Measurements from ENCODE around the gene KIF26A. TPM values are rescaled to one million over a fixed set of nuclear protein-coding genes. Genes with fewer than 3 reads are reported as not detected.

The KIF26A gene
- total RNA-seq, 1 donor from 2014 or later: 0.46 TPM

DNA sequence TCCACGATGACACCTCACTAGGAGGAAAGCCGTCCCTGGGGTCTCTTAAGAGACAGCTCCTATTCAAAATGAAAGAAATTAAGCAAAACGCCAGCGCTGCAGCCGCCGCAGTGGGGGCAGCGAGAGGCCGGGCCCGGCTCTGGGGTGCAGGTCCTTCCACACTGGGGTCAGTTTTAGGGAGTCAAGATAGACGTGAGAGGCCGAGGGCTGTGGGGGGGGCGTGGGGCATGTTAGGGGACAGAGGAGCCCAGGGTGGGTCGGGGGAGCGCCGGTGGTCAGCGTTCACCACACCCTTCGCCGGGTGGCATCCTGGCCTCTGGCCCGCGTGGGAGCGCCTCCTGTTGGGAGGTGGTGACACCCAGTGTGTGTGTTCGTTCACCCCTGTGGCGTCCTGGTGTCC is 25.7 kb downstream of the KIF26A start:
- TF ChIP-seq, protein P1, sequence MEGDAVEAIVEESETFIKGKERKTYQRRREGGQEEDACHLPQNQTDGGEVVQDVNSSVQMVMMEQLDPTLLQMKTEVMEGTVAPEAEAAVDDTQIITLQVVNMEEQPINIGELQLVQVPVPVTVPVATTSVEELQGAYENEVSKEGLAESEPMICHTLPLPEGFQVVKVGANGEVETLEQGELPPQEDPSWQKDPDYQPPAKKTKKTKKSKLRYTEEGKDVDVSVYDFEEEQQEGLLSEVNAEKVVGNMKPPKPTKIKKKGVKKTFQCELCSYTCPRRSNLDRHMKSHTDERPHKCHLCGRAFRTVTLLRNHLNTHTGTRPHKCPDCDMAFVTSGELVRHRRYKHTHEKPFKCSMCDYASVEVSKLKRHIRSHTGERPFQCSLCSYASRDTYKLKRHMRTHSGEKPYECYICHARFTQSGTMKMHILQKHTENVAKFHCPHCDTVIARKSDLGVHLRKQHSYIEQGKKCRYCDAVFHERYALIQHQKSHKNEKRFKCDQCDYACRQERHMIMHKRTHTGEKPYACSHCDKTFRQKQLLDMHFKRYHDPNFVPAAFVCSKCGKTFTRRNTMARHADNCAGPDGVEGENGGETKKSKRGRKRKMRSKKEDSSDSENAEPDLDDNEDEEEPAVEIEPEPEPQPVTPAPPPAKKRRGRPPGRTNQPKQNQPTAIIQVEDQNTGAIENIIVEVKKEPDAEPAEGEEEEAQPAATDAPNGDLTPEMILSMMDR (conservative IDR thresholded peaks at IDR 0.05; ENCODE audit: low read depth, low read length): no peak
- no peak for DNase-seq (ENCODE audit: low read depth)
- no peak overlapping the region for H3K4me3 ChIP-seq (ENCODE audit: low read depth, low read length)

GRCh38 chr14:104164512-104164911 is 26.1 kb downstream of the KIF26A start:
- H3K4me3 ChIP-seq (ENCODE audit: low read depth, low read length): no peak overlapping the region
- TF ChIP-seq, protein P1 (conservative IDR thresholded peaks at IDR 0.05; ENCODE audit: low read depth, low read length): no peak
- no peak for DNase-seq (ENCODE audit: low read depth)

- H3K4me3 ChIP-seq (ENCODE audit: low read depth, low read length): no peak overlapping the region
- DNase-seq (ENCODE audit: low read depth): no peak
- TF ChIP-seq, protein P1 (conservative IDR thresholded peaks at IDR 0.05; ENCODE audit: low read depth, low read length): no peak
These were observed 28.3 kb downstream of the KIF26A start for GRCh38 chr14:104166698-104167097.

DNA sequence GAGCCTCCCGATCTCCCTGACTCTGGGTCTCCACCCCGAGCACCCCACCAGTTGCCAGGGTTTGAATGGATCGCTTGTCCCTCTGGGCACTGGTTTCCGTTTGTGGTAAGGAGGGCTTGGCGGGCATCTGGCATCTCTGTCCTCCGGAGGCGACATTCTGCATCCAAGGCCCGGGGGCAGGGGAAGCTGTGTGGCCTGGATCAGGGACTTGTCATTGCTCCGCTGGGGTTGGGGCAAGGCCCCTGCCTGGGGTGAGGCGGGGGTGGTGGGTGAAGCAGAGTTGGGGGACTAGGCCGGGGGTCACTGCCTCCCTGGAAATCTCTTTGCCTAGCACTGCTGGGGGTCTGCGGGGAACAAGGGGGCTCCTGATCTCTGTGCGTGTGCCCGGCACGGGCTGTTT is 30.2 kb downstream of the KIF26A start:
- no peak for DNase-seq (ENCODE audit: low read depth)
- no peak overlapping the region for H3K4me3 ChIP-seq (ENCODE audit: low read depth, low read length)
- TF ChIP-seq, protein P1 (conservative IDR thresholded peaks at IDR 0.05; ENCODE audit: low read depth, low read length): no peak

- H3K4me3 ChIP-seq (ENCODE audit: low read depth, low read length): no peak overlapping the region
- no peak for DNase-seq (ENCODE audit: low read depth)
- TF ChIP-seq, protein P1 (conservative IDR thresholded peaks at IDR 0.05; ENCODE audit: low read depth, low read length): no peak
These were observed 30.8 kb downstream of the KIF26A start for GRCh38 chr14:104169005-104169698.

- H3K4me3 ChIP-seq (ENCODE audit: low read depth, low read length): no peak overlapping the region
- no peak for DNase-seq (ENCODE audit: low read depth)
- TF ChIP-seq, protein P1 (conservative IDR thresholded peaks at IDR 0.05; ENCODE audit: low read depth, low read length): no peak
These were observed 31.5 kb downstream of the KIF26A start for GRCh38 chr14:104169699-104170479.

Data from epithelial cell of proximal tubule (primary cell).